NCI-H1105 treated with DMSO at 0.1 percent for 48 hours (cell line): Measurements from ENCODE around the gene BPTF.
"Not testable (repeated sequence)": the region's sequence is repeated elsewhere in the genome, so short reads cannot be mapped to it uniquely, and the experiment has no call there.

ENCODE experiments used
- DNase-seq: peaks from one replicate; lab custom pipeline; 2025; lab: John Stamatoyannopoulos, UW

Gene BPTF

GRCh38 chr17:68013385-68013784 is 188.1 kb downstream of the BPTF start:
- no peak for DNase-seq

- DNase-seq, result no peak
These were observed 189.9 kb downstream of the BPTF start for GRCh38 chr17:68015081-68015723.

GRCh38 chr17:68016838-68017237 is 191.5 kb downstream of the BPTF start:
- no peak for DNase-seq

GRCh38 chr17:68018493-68018892 is 193.2 kb downstream of the BPTF start:
- not testable (repeated sequence) for DNase-seq

GRCh38 chr17:68019336-68019674 is 194.0 kb downstream of the BPTF start:
- DNase-seq, result no peak

- DNase-seq, result peak; percentile 84
These were observed 194.5 kb downstream of the BPTF start for GRCh38 chr17:68019675-68020408.

GRCh38 chr17:68020409-68020756 is 195.1 kb downstream of the BPTF start:
- no peak for DNase-seq

- not testable (repeated sequence) for DNase-seq
These were observed 195.5 kb downstream of the BPTF start for GRCh38 chr17:68020791-68021190.

GRCh38 chr17:68021963-68022362 is 196.7 kb downstream of the BPTF start:
- DNase-seq, result no peak

GRCh38 chr17:68022547-68022946 is 197.2 kb downstream of the BPTF start:
- not testable (repeated sequence) for DNase-seq

- DNase-seq, result no peak
These were observed 204.4 kb downstream of the BPTF start for GRCh38 chr17:68029512-68030215.
